ENCODE results near the gene THRSP.
"Not testable (repeated sequence)": the region's sequence is repeated elsewhere in the genome, so short reads cannot be mapped to it uniquely, and the experiment has no call there.

THRSP gene

GRCh38 chr11:78063440-78064181 lies at the start of gene THRSP:
TSS of gene THRSP (plus strand) at chr11:78063861. CDS start at chr11:78063882, 21 bp downstream.
- no peak for DNase-seq (ENCODE audit: low read depth in 2 of 3, low spot score in 1 of 3)

- DNase-seq (ENCODE audit: low read depth in 2 of 3, low spot score in 1 of 3): not testable (repeated sequence)
Observed at GRCh38 chr11:78014937-78015520, 48.6 kb upstream of the THRSP start.

- no peak for DNase-seq (ENCODE audit: low read depth in 2 of 3, low spot score in 1 of 3)
Observed at GRCh38 chr11:78015878-78016277, 47.8 kb upstream of the THRSP start.

- DNase-seq (ENCODE audit: low read depth in 2 of 3, low spot score in 1 of 3): no peak
Observed at GRCh38 chr11:78019808-78020207, 43.9 kb upstream of the THRSP start.

GRCh38 chr11:78020246-78020645 lies 43.4 kb upstream of the THRSP start:
- DNase-seq (ENCODE audit: low read depth in 2 of 3, low spot score in 1 of 3): no peak

- DNase-seq (ENCODE audit: low read depth in 2 of 3, low spot score in 1 of 3): no peak
Observed at GRCh38 chr11:78021611-78022010, 42.0 kb upstream of the THRSP start.

- DNase-seq (ENCODE audit: low read depth in 2 of 3, low spot score in 1 of 3): no peak
Observed at GRCh38 chr11:78022397-78023396, 41.0 kb upstream of the THRSP start, which contains the start of gene KCTD14. TSS of gene KCTD14 (minus strand) at chr11:78023276. CDS start at chr11:78023249, 27 bp downstream.

GRCh38 chr11:78023426-78023825 lies 40.2 kb upstream of the THRSP start:
- no peak for DNase-seq (ENCODE audit: low read depth in 2 of 3, low spot score in 1 of 3)

GRCh38 chr11:78025378-78025777 lies 38.3 kb upstream of the THRSP start:
- no peak for DNase-seq (ENCODE audit: low read depth in 2 of 3, low spot score in 1 of 3)

GRCh38 chr11:78027759-78028158 lies 35.9 kb upstream of the THRSP start:
- DNase-seq (ENCODE audit: low read depth in 2 of 3, low spot score in 1 of 3): no peak

GRCh38 chr11:78028423-78028822 lies 35.2 kb upstream of the THRSP start:
- not testable (repeated sequence) for DNase-seq (ENCODE audit: low read depth in 2 of 3, low spot score in 1 of 3)

- DNase-seq (ENCODE audit: low read depth in 2 of 3, low spot score in 1 of 3): no peak
Observed at GRCh38 chr11:78030429-78031325, 33.0 kb upstream of the THRSP start.

GRCh38 chr11:78031629-78032028 lies 32.0 kb upstream of the THRSP start:
- DNase-seq (ENCODE audit: low read depth in 2 of 3, low spot score in 1 of 3): no peak

GRCh38 chr11:78032090-78032489 lies 31.6 kb upstream of the THRSP start:
- no peak for DNase-seq (ENCODE audit: low read depth in 2 of 3, low spot score in 1 of 3)

- DNase-seq (ENCODE audit: low read depth in 2 of 3, low spot score in 1 of 3): no peak
Observed at GRCh38 chr11:78033040-78033439, 30.6 kb upstream of the THRSP start.

GRCh38 chr11:78034623-78035022 lies 29.0 kb upstream of the THRSP start:
- no peak for DNase-seq (ENCODE audit: low read depth in 2 of 3, low spot score in 1 of 3)

GRCh38 chr11:78036313-78036712 lies 27.3 kb upstream of the THRSP start:
- no peak for DNase-seq (ENCODE audit: low read depth in 2 of 3, low spot score in 1 of 3)

- DNase-seq (ENCODE audit: low read depth in 2 of 3, low spot score in 1 of 3): no peak
Observed at GRCh38 chr11:78037056-78037455, 26.6 kb upstream of the THRSP start.

- no peak for DNase-seq (ENCODE audit: low read depth in 2 of 3, low spot score in 1 of 3)
Observed at GRCh38 chr11:78037825-78038620, 25.6 kb upstream of the THRSP start.

Measured in stimulated activated CD4-positive, alpha-beta T cell treated with anti-CD3 and anti-CD28 coated beads, Interleukin-12 subunit alpha, Interleukin-12 subunit beta, amount 100 ng/mL, for 48 hours (primary cell).